BJ (cell line): ENCODE measurements around the gene MTMR12. TPM values are rescaled to one million over a fixed set of nuclear protein-coding genes. Genes with fewer than 3 reads are reported as not detected.

Source experiments
- CTCF ChIA-PET: fragments of 350-600 bp; formaldehyde crosslinking; extraction: SDS; loops from one replicate; lab custom pipeline; 2021; ENCODE audit warnings: antibody characterized with exemption, inconsistent platforms; lab: Yijun Ruan, JAX
- POLR2A ChIA-PET: fragments of 300-600 bp; sonication (Branson Sonifier 250); formaldehyde crosslinking; extraction: SDS; loops from one replicate; lab custom pipeline; 2021; ENCODE audit warnings: antibody characterized with exemption; lab: Charles Lee
- DNase-seq: peaks from one replicate; pipeline ENCODE4 v3.0.0-alpha.2; 2011; ENCODE audit warnings: low read depth
- H3K27me3 ChIP-seq: 2 replicates; pipeline ENCODE4 v1.6.0; 2011; ENCODE audit warnings: low read length; ENCODE audit not compliant: control insufficient read depth, insufficient read depth
- H3K36me3 ChIP-seq: 2 replicates; pipeline ENCODE4 v1.5.1; 2011; ENCODE audit warnings: low read length; ENCODE audit not compliant: control insufficient read depth, insufficient read depth
- H3K4me3 ChIP-seq: 2 replicates; pipeline ENCODE4 v1.5.1; 2011; ENCODE audit warnings: low read depth, mild to moderate bottlenecking, control low read depth, low read length
- polyA plus RNA-seq: library from polyadenylated mRNA; depleted of rRNA; stranded (reverse); fragments of >200 nt; gene quantifications from 2 replicates; pipeline ENCODE4 v1.2.3, GENCODE V29; 2011
- TF ChIP-seq, protein P1 (sequence below): IDR thresholded peaks from 2 replicates; pipeline ENCODE4 v1.5.1; 2011; ENCODE audit warnings: low read depth, mild to moderate bottlenecking, control low read depth, inconsistent platforms, low read length, moderate library complexity; ENCODE audit not compliant: insufficient read depth

The MTMR12 gene
- polyA plus RNA-seq, 1 experiment: 11.1 TPM

DNA sequence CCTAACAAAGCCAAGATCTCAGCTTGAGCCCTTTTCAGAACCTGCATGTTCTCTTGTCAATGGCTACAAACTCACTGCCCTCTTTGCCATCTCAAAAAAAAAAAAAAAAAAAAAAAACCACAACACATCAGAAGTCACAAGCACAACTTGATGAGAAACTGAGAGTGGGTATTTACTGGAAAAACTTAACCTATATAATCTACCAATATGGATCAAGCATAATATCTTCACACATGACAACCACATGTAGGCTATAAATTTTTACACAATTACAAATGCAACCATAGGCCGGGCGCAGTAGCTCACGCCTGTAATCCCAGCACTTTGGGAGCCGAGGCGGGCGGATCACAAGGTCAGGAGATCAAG is 9.0 kb downstream of the MTMR12 start:
- ChIA-PET CTCF (interaction anchor here (0.8 to 1.3 kb wide), 3 partner anchors 26 to 287 kb away, joined by 3 to 4 read pairs (median 4); no protein-coding TSS in a partner anchor), POLR2A (no interaction called here)
- Histone ChIP-seq H3K4me3 (no peak overlapping the region), H3K36me3 (no peaks in the 10 kb centered on the region; the same call in 1 of the 2 replicates), H3K27me3 (no peaks in the 10 kb centered on the region)
- TF ChIP-seq, protein P1, sequence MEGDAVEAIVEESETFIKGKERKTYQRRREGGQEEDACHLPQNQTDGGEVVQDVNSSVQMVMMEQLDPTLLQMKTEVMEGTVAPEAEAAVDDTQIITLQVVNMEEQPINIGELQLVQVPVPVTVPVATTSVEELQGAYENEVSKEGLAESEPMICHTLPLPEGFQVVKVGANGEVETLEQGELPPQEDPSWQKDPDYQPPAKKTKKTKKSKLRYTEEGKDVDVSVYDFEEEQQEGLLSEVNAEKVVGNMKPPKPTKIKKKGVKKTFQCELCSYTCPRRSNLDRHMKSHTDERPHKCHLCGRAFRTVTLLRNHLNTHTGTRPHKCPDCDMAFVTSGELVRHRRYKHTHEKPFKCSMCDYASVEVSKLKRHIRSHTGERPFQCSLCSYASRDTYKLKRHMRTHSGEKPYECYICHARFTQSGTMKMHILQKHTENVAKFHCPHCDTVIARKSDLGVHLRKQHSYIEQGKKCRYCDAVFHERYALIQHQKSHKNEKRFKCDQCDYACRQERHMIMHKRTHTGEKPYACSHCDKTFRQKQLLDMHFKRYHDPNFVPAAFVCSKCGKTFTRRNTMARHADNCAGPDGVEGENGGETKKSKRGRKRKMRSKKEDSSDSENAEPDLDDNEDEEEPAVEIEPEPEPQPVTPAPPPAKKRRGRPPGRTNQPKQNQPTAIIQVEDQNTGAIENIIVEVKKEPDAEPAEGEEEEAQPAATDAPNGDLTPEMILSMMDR: no peak
- no peak for DNase-seq

DNA sequence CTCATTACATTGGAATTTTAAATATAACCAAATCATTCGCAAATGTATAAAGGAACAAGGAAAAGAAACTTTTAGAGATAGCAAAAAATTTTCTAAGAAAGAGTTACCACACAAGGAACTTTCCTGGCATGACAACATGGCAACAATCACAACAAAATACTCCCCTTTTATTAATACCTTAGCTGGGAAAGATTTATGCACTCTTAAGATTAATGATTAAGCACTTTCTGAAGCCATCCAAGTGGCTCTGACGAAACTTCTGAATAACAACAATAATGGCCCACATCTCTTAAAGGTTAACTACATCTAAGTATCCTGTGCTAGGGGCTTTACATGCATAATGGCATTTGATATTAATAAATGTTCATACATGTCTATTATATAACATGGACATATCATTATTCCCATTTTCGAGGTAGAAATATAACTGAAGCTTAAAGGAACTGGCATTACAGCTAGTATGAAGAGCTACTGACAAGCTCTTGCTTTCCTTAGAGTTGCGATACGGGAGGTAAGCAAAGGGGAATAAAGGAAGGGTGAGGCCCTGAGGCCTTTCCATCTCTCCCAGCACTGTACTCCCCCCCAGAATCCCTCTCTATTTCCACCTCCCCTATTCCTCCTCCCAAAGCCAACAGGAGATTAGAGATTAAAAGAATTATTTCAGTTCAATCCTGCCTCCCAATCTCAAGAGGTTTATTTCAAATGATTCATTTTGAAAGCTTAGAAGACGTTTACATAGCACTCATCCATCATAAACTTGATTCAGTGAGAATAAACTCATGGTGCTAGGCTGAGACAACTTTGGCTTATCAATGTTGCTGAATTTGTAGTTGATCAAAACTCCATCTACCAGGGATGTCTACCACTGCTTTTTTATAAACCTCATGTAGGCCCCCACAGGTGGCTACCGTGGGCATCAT is 9.6 kb downstream of the MTMR12 start:
- TF ChIP-seq, protein P1: no peak
- no peak for DNase-seq
- H3K36me3 ChIP-seq: no peaks in the 10 kb centered on the region; the same call in 1 of the 2 replicates
- H3K4me3 ChIP-seq: no peak overlapping the region
- ChIA-PET POLR2A (no interaction called here), CTCF (interaction anchor here (1.2 to 1.3 kb wide), 2 partner anchors 71 to 287 kb away, joined by 3 to 4 read pairs; no protein-coding TSS in a partner anchor)
- no peaks in the 10 kb centered on the region for H3K27me3 ChIP-seq

DNA sequence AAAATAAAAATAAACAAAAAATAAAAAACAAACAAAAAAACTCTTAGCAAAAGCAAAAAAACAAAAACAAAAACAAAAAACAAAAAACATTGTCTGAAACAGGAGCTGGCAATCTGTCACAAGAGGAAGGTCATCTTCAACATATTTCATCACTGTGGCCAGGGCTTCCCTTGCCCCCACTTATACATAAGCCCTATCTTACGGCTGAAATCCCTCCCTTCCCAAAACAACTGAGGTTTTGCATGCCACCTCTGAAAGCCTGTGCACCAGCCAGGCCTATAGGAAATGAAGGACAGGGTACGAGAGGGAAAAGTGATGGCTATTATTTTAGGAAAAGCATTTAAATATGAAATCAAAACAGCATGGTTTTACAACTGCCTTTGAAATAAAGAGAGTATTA is 10.8 kb downstream of the MTMR12 start:
- Histone ChIP-seq H3K27me3 (no peaks in the 10 kb centered on the region), H3K4me3 (no peak overlapping the region), H3K36me3 (no peaks in the 10 kb centered on the region; the same call in 1 of the 2 replicates)
- POLR2A ChIA-PET: no interaction called here
- DNase-seq: no peak
- CTCF ChIA-PET: interaction anchor here (0.6 kb wide), 1 partner anchor 40 kb away, joined by 3 read pairs; no protein-coding TSS in a partner anchor
- TF ChIP-seq, protein P1: no peak

DNA sequence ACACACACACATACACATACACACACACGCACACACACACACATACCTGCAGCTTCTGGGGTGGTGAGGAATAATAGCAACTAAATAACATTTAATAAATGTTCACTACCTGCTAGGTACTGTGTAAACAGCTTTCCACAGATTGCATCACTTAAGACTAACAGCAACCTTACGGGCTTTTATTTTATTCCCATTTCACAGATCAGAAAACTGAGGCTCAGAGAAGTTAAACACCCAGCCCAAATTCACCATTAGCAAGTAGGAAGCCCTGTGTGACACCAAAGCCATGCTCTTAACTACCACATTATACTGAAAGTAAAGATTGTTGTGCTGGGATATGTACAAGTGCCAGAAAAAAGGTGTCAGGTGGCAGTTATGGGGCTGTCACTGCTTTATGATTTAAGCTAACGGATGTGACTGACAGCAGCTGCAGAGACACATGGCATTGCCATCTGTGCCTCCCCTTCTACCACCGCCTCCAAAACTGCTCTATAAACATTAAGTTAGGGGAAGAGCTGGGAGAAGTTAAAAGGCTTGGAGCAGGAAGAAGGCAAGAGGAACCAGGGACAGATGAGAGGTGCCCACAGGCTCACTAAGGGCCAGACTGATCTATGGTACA is 13.6 kb downstream of the MTMR12 start:
- DNase-seq: no peak
- CTCF ChIA-PET: interaction anchor here (0.7 to 1.9 kb wide), 2 partner anchors 15 to 291 kb away, joined by 3 to 4 read pairs; no protein-coding TSS in a partner anchor
- Histone ChIP-seq H3K27me3 (no peaks in the 10 kb centered on the region), H3K36me3 (no peaks in the 10 kb centered on the region; the same call in 1 of the 2 replicates), H3K4me3 (no peak overlapping the region)
- POLR2A ChIA-PET: no interaction called here
- TF ChIP-seq, protein P1: no peak

DNA sequence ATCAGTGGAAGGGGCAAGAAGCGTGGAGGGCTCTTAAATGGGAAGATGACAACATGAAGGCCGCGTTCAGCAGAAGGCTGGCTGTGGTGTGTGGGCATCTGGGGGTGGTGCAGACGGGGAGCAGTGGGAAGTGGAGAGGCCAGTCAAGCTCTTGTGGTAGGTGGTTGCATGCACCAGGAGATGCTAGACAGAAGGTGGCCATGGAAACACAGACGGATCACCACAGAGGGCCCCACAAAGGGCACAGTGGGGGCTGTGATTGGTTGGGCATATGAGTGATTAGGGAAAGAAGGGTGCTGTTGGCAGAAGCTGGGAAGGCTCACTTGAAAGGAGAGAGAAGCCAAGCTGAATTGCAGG is 14.7 kb downstream of the MTMR12 start:
- DNase-seq: no peak
- H3K36me3 ChIP-seq: no peaks in the 10 kb centered on the region; the same call in 1 of the 2 replicates
- CTCF ChIA-PET: interaction anchor here (1.0 to 1.9 kb wide), 2 partner anchors 9 to 14 kb away, joined by 4 to 6 read pairs; no protein-coding TSS in a partner anchor
- TF ChIP-seq, protein P1: no peak
- POLR2A ChIA-PET: interaction anchor here (0.6 kb wide), 1 partner anchor 62 kb away, joined by 12 read pairs; no protein-coding TSS in a partner anchor
- H3K4me3 ChIP-seq: no peak overlapping the region
- no peaks in the 10 kb centered on the region for H3K27me3 ChIP-seq
